SK-N-SH (cell line): ENCODE results near the gene AGK. TPM values are rescaled to one million over a fixed set of nuclear protein-coding genes. Genes with fewer than 3 reads are reported as not detected.

Source experiments
- CTCF ChIA-PET: fragments of 300-600, 350-600 bp; formaldehyde crosslinking; extraction: SDS; loops from one replicate; lab custom pipeline; 2021; lab: Yijun Ruan, JAX
- POLR2A ChIA-PET: fragments of 350-600 bp; sonication (Branson Sonifier 250); formaldehyde crosslinking; extraction: SDS; loops from one replicate; lab custom pipeline; 2020; ENCODE audit warnings: antibody characterized with exemption, inconsistent platforms; lab: Yijun Ruan, JAX
- DNase-seq: peaks from one replicate; pipeline ENCODE4 v3.0.0; 2012
- H2AFZ ChIP-seq: fragments of 200-600 bp; sonication (generic); 2 replicates; pipeline ENCODE4 v1.8.1; 2016; ENCODE audit warnings: antibody characterized with exemption, mild to moderate bottlenecking, low read depth
- H3F3A ChIP-seq: fragments of 200-600 bp; sonication (generic); replicated peaks from 2 replicates; pipeline ENCODE3; 2016; ENCODE audit warnings: antibody characterized with exemption, mild to moderate bottlenecking; ENCODE audit not compliant: insufficient read depth
- H3K27ac ChIP-seq, 2 experiments: fragments of 200-500 bp in 1 of 2; fragments of 200-600 bp in 1 of 2; sonication (Bioruptor generic) in 1 of 2; sonication (generic), shearing (Covaris generic) in 1 of 2; 2 replicates each; pipeline versions ENCODE4 v1.5.1 to v1.6.1; 2014 to 2016; ENCODE audit warnings: low read depth in 2 of 2, inconsistent platforms in 1 of 2, low read length in 1 of 2, mild to moderate bottlenecking in 1 of 2, mixed read lengths in 1 of 2
- H3K27me3 ChIP-seq: fragments of 200-600 bp; sonication (generic), shearing (Covaris generic); 2 replicates; pipeline ENCODE4 v1.6.1; 2016; ENCODE audit warnings: mixed run types; ENCODE audit not compliant: insufficient read depth
- H3K36me3 ChIP-seq, 2 experiments: fragments of 200-500 bp in 1 of 2; fragments of 200-600 bp in 1 of 2; sonication (Bioruptor generic) in 1 of 2; sonication (generic) in 1 of 2; replicated peaks in 1 of 2; 2 replicates each; pipeline versions ENCODE3 to v1.5.1; 2014 to 2016; ENCODE audit warnings: low read length in 1 of 2, mild to moderate bottlenecking in 1 of 2; ENCODE audit not compliant: insufficient read depth in 2 of 2, control insufficient read depth in 1 of 2
- H3K4me1 ChIP-seq, 2 experiments: fragments of 200-500 bp in 1 of 2; fragments of 200-600 bp in 1 of 2; sonication (Bioruptor generic) in 1 of 2; sonication (generic), shearing (Covaris generic) in 1 of 2; 2 replicates each; pipeline versions ENCODE4 v1.5.1 to v1.6.1; 2014 to 2016; ENCODE audit warnings: low read depth in 1 of 2, low read length in 1 of 2, mixed run types in 1 of 2; ENCODE audit not compliant: insufficient read depth in 2 of 2, control insufficient read depth in 1 of 2
- H3K4me2 ChIP-seq: fragments of 200-600 bp; sonication (generic), shearing (Covaris generic); 2 replicates; pipeline ENCODE4 v1.6.1; 2017; ENCODE audit warnings: mixed run types
- H3K4me3 ChIP-seq, 2 experiments: fragments of 200-500 bp in 1 of 2; fragments of 200-600 bp in 1 of 2; sonication (Bioruptor generic) in 1 of 2; sonication (generic), shearing (Covaris generic) in 1 of 2; 2 replicates each; pipeline versions ENCODE4 v1.5.1 to v1.8.1; 2014 to 2016; ENCODE audit warnings: low read depth in 2 of 2, inconsistent platforms in 1 of 2, low read length in 1 of 2, mild to moderate bottlenecking in 1 of 2, mixed read lengths in 1 of 2, moderate library complexity in 1 of 2
- H3K79me2 ChIP-seq: fragments of 200-600 bp; sonication (generic); 2 replicates; pipeline ENCODE4 v1.8.1; 2017; ENCODE audit warnings: mild to moderate bottlenecking; ENCODE audit not compliant: insufficient read depth
- H3K9ac ChIP-seq: fragments of 200-600 bp; sonication (generic); 2 replicates; pipeline ENCODE4 v1.6.1; 2017; ENCODE audit warnings: mixed run types
- H3K9me2 ChIP-seq: fragments of 200-600 bp; sonication (generic); 2 replicates; pipeline ENCODE4 v1.6.1; 2017; ENCODE audit warnings: mixed run types
- H3K9me3 ChIP-seq: fragments of 200-600 bp; sonication (generic); 2 replicates; pipeline ENCODE4 v1.6.1; 2017; ENCODE audit warnings: mixed run types, mild to moderate bottlenecking, moderate library complexity
- H4K20me1 ChIP-seq: fragments of 200-600 bp; sonication (generic); 2 replicates; pipeline ENCODE4 v1.6.1; 2017; ENCODE audit warnings: mild to moderate bottlenecking, mixed run types; ENCODE audit not compliant: insufficient read depth
- ELF1 ChIP-seq: IDR thresholded peaks from 2 replicates; pipeline ENCODE4 v1.4.0; 2012
- EP300 ChIP-seq, 2 experiments: IDR thresholded peaks; 2 replicates each; pipeline versions ENCODE4 v1.4.0 to v1.6.1; 2012; ENCODE audit warnings: borderline replicate concordance in 1 of 2, low read depth in 1 of 2, low read length in 1 of 2
- EZH2phosphoT487 ChIP-seq: fragments of 200-600 bp; sonication (generic); IDR thresholded peaks from 2 replicates; pipeline ENCODE4 v1.6.1; 2017; ENCODE audit warnings: low read depth, mixed run types, mild to moderate bottlenecking, antibody characterized with exemption, moderate library complexity, borderline replicate concordance
- FOXJ3 ChIP-seq: sonication (generic); formaldehyde crosslinking; IDR thresholded peaks from 2 replicates; pipeline ENCODE4 v1.5.1; 2020; ENCODE audit warnings: mild to moderate bottlenecking, missing genetic modification reagents
- FOXM1 ChIP-seq: IDR thresholded peaks from 2 replicates; pipeline ENCODE4 v1.4.0; 2012; ENCODE audit warnings: low read depth, mild to moderate bottlenecking
- GABPA ChIP-seq: IDR thresholded peaks from 2 replicates; pipeline ENCODE4 v1.4.0; 2012; ENCODE audit warnings: low read depth, mild to moderate bottlenecking
- JUND ChIP-seq: IDR thresholded peaks from 2 replicates; pipeline ENCODE4 v1.4.0; 2012
- MEF2A ChIP-seq: IDR thresholded peaks from 2 replicates; pipeline ENCODE4 v1.4.0; 2012; ENCODE audit warnings: low read depth, borderline replicate concordance
- MXI1 ChIP-seq: IDR thresholded peaks from 2 replicates; pipeline ENCODE4 v1.6.1; 2012; ENCODE audit warnings: mild to moderate bottlenecking, low read depth, low read length, improper control_type of control experiment
- NRF1 ChIP-seq: IDR thresholded peaks from 2 replicates; pipeline ENCODE4 v1.6.1; 2012; ENCODE audit warnings: low read depth, mild to moderate bottlenecking, low read length
- POLR2AphosphoS5 ChIP-seq: IDR thresholded peaks from 2 replicates; pipeline ENCODE4 v1.6.1; 2012; ENCODE audit warnings: low read depth, low read length
- RAD21 ChIP-seq: IDR thresholded peaks from 2 replicates; pipeline ENCODE4 v1.6.1; 2012; ENCODE audit warnings: mild to moderate bottlenecking, low read length
- SIN3A ChIP-seq: IDR thresholded peaks from 2 replicates; pipeline ENCODE4 v1.6.1; 2012; ENCODE audit warnings: low read depth, mild to moderate bottlenecking, low read length, moderate library complexity, borderline replicate concordance
- SMC3 ChIP-seq: IDR thresholded peaks from 2 replicates; pipeline ENCODE4 v1.6.1; 2012; ENCODE audit warnings: low read depth, low read length, improper control_type of control experiment
- TAF1 ChIP-seq: IDR thresholded peaks from 2 replicates; pipeline ENCODE4 v1.6.1; 2012; ENCODE audit warnings: low read depth, mild to moderate bottlenecking, low read length, moderate library complexity, borderline replicate concordance
- TCF12 ChIP-seq: IDR thresholded peaks from 2 replicates; pipeline ENCODE4 v1.4.0; 2012
- YY1 ChIP-seq: IDR thresholded peaks from 2 replicates; pipeline ENCODE4 v1.4.0; 2012; ENCODE audit warnings: low read depth, mild to moderate bottlenecking
- WGBS: methylation state at CpG from one replicate; pipeline ENCODE4 v1.1.6; 2017; ENCODE audit warnings: low lambda C conversion rate; 5-methylcytosine and 5-hydroxymethylcytosine counted together
- polyA plus RNA-seq, 3 experiments: library from polyadenylated mRNA; depleted of rRNA; stranded (reverse); fragments of >200 nt; gene quantifications; 2 replicates each; pipeline ENCODE4 v1.2.3, GENCODE V29; 2012
- TF ChIP-seq, protein P1 (sequence below): fragments of 150-350 bp; IDR thresholded peaks from 2 replicates; pipeline ENCODE4 v1.6.1; 2016; ENCODE audit warnings: mild to moderate bottlenecking, low read depth, low read length
- TF ChIP-seq, protein P2 (sequence below): IDR thresholded peaks from 2 replicates; pipeline ENCODE4 v1.4.0; 2012; ENCODE audit warnings: low read depth, borderline replicate concordance
- TF ChIP-seq, protein P3 (sequence below): IDR thresholded peaks from 2 replicates; pipeline ENCODE4 v1.4.0; 2012; ENCODE audit warnings: low read depth, borderline replicate concordance

Gene AGK
- polyA plus RNA-seq, 1 of the 3 experiments (the other 2 are of a cell fraction) = 45.7 TPM

DNA sequence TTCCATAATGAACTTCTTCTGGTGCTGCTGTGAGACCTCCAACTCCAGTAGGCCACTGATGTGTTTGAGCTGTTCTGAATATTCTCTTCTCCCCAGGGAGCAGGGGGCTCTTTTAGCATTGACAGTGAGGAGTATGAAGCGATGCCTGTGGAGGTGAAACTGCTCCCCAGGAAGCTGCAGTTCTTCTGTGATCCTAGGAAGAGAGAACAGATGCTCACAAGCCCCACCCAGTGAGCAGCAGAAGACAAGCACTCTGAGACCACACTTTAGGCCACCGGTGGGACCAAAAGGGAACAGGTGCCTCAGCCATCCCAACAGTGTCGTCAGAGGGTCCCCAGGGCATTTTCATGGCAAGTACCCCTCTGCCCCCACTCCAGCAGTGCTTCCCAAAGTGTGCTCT lies 101.5 kb downstream of the AGK start:
- H3K4me2 ChIP-seq = no peak overlapping the region
- H3F3A ChIP-seq = peaks cover 3% of the 10 kb centered on the region
- no peaks in the 10 kb centered on the region for H3K79me2 ChIP-seq
- no peak overlapping the region for H3K9ac ChIP-seq
- no peak for DNase-seq
- ChIA-PET POLR2A (no interaction called here), CTCF (interaction anchor here (0.7 to 9.5 kb wide), 8 partner anchors 10 to 638 kb away, joined by 3 to 124 read pairs (median 6); partner anchors contain the start of genes DENND11, MRPS33 and SSBP1)
- 92% methylated on average over 3 of the region's 3 CpGs for WGBS
- H3K9me2 ChIP-seq = no peaks in the 10 kb centered on the region
- peaks cover 35 to 77% of the 10 kb centered on the region in 2 experiments for H3K36me3 ChIP-seq
- no peak overlapping the region for H3K4me3 ChIP-seq
- no peak for TF ChIP-seq EP300 (IDR thresholded peaks at IDR 0.05; ENCODE audit: borderline replicate concordance in 1 of 2, low read depth in 1 of 2, low read length in 1 of 2)
- TF ChIP-seq EZH2phosphoT487 = no peak
- no peak for TF ChIP-seq SIN3A
- no peak for TF ChIP-seq JUND
- no peak for TF ChIP-seq SMC3
- TF ChIP-seq, protein P1, sequence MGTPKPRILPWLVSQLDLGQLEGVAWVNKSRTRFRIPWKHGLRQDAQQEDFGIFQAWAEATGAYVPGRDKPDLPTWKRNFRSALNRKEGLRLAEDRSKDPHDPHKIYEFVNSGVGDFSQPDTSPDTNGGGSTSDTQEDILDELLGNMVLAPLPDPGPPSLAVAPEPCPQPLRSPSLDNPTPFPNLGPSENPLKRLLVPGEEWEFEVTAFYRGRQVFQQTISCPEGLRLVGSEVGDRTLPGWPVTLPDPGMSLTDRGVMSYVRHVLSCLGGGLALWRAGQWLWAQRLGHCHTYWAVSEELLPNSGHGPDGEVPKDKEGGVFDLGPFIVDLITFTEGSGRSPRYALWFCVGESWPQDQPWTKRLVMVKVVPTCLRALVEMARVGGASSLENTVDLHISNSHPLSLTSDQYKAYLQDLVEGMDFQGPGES = no peak
- no peak for TF ChIP-seq TCF12
- no peak for TF ChIP-seq MEF2A
- TF ChIP-seq TAF1 = no peak
- TF ChIP-seq RAD21 = no peak
- TF ChIP-seq YY1 = no peak
- TF ChIP-seq, protein P2, sequence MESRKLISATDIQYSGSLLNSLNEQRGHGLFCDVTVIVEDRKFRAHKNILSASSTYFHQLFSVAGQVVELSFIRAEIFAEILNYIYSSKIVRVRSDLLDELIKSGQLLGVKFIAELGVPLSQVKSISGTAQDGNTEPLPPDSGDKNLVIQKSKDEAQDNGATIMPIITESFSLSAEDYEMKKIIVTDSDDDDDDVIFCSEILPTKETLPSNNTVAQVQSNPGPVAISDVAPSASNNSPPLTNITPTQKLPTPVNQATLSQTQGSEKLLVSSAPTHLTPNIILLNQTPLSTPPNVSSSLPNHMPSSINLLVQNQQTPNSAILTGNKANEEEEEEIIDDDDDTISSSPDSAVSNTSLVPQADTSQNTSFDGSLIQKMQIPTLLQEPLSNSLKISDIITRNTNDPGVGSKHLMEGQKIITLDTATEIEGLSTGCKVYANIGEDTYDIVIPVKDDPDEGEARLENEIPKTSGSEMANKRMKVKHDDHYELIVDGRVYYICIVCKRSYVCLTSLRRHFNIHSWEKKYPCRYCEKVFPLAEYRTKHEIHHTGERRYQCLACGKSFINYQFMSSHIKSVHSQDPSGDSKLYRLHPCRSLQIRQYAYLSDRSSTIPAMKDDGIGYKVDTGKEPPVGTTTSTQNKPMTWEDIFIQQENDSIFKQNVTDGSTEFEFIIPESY = no peak
- TF ChIP-seq GABPA = no peak
- TF ChIP-seq NRF1 = no peak
- TF ChIP-seq FOXJ3 (CRISPR knock-in tag) = no peak
- TF ChIP-seq POLR2AphosphoS5 = no peak
- H3K9me3 ChIP-seq = no peaks in the 10 kb centered on the region
- H3K4me1 ChIP-seq = peaks cover 0 to 15% of the 10 kb centered on the region in 2 experiments; a peak in 2 of 4 replicates
- H3K27me3 ChIP-seq = no peaks in the 10 kb centered on the region
- no peak overlapping the region for H2AFZ ChIP-seq
- no peak overlapping the region for H3K27ac ChIP-seq
- H4K20me1 ChIP-seq = no peaks in the 10 kb centered on the region

DNA sequence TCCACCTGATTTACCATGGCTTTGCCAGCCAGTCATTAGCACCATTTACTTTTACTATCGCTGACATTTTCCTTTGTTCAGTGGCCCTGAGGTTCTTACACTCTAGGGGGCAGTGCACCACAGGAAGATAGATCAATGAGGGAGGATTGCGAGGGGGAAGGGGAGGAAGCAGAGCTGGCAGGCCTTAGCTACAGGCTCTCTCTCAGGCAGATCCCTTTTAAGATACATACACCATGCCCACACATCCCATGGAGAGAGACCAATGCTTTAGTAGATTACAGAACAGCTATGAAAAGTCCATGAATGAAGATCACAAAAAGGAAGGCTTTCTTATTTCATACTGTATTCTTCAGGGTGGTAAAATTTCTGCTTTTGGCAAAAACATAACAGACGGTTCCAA lies 103.3 kb downstream of the AGK start:
- Histone ChIP-seq H3K36me3 (peaks cover 40 to 82% of the 10 kb centered on the region in 2 experiments), H4K20me1 (no peaks in the 10 kb centered on the region), H3K79me2 (no peaks in the 10 kb centered on the region), H2AFZ (no peak overlapping the region), H3K27ac (peak overlapping the region; percentile 12 to 64; a peak in 3 of 4 replicates), H3K9me3 (no peaks in the 10 kb centered on the region), H3K9ac (no peak overlapping the region), H3K27me3 (no peaks in the 10 kb centered on the region), H3K9me2 (no peaks in the 10 kb centered on the region), H3K4me2 (no peak overlapping the region), H3K4me3 (no peak overlapping the region; a peak in 1 of 4 replicates), H3K4me1 (peaks cover 0 to 11% of the 10 kb centered on the region in 2 experiments; a peak in 2 of 4 replicates), H3F3A (peaks cover 3% of the 10 kb centered on the region)
- POLR2A ChIA-PET = interaction anchor here (1.1 to 1.4 kb wide), 2 partner anchors 83 to 131 kb away, joined by 4 to 7 read pairs; partner anchors contain the start of gene SSBP1
- peak; percentile 87 for DNase-seq
- CTCF ChIA-PET = interaction anchor here (0.5 to 9.5 kb wide), 60 partner anchors 8 to 1001 kb away, joined by 3 to 124 read pairs (median 4); partner anchors contain the start of genes AGK, BRAF, DENND11 and SSBP1
- 38% methylated on average over 3 of the region's 3 CpGs for WGBS
- peak in 1 of 2 experiments; percentile 13; a peak in 1 of 4 replicates for TF ChIP-seq EP300 (IDR thresholded peaks at IDR 0.05; ENCODE audit: borderline replicate concordance in 1 of 2, low read depth in 1 of 2, low read length in 1 of 2)
- no peak for TF ChIP-seq JUND
- 0 out of 2 replicates have a peak, but pooled peaks have one; percentile 4 for TF ChIP-seq NRF1
- peak; percentile 91 for TF ChIP-seq RAD21
- TF ChIP-seq, protein P2 = no peak
- TF ChIP-seq SIN3A = no peak
- no peak for TF ChIP-seq FOXJ3 (CRISPR knock-in tag)
- no peak; the same call in 1 of the 2 replicates for TF ChIP-seq YY1
- TF ChIP-seq MXI1 = peak; percentile 57; the same call in 1 of the 2 replicates
- no peak for TF ChIP-seq ELF1
- TF ChIP-seq EZH2phosphoT487 = no peak
- TF ChIP-seq FOXM1 = no peak
- no peak for TF ChIP-seq MEF2A
- TF ChIP-seq TAF1 = no peak
- no peak for TF ChIP-seq GABPA
- TF ChIP-seq POLR2AphosphoS5 = no peak
- TF ChIP-seq, protein P3, sequence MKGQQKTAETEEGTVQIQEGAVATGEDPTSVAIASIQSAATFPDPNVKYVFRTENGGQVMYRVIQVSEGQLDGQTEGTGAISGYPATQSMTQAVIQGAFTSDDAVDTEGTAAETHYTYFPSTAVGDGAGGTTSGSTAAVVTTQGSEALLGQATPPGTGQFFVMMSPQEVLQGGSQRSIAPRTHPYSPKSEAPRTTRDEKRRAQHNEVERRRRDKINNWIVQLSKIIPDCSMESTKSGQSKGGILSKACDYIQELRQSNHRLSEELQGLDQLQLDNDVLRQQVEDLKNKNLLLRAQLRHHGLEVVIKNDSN = no peak
